ENCODE data around the gene SYNGR4.

Gene SYNGR4

DNA sequence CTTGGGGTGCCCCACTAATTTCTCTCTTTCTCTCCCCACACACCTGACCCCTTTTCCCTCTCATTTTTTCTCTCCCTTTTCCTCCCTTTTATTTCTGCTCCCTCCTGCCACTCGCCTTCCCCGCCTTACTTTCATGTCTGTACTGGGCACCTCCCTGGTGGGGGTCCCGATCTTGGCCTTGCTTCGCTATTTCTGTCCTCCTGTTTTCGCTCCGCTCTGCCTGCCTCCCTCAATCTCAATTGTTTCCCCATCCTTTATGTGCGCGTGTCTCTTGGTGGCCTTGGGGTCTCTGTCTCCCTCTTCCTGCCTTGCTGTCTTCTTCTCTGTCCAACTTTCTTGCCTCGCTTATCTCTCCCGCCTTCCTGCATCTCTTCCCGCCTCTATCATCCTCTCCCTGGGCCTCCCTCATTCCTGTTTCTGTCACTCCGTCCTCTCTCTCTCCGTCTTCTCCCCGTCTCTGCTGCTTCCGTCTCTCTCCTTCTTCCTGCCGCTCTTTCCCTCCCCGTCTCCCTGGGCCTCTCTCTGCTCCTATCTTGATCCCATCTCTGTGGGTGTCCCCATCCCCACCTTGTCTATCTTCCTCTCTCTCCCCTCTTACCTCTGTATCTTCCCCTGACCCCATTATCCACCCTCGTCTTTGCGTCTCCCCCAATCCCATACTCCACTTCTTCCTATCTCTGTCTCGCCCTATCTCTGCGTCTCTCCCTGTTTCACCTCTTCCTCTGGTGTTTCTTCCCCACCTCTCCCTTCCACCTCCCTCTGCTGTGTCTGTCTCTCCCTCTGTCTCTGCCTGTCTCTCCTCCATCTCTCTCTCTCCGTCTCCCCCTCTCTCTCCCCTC is 33.3 kb downstream of the SYNGR4 start:
- DNase-seq = no peak

DNA sequence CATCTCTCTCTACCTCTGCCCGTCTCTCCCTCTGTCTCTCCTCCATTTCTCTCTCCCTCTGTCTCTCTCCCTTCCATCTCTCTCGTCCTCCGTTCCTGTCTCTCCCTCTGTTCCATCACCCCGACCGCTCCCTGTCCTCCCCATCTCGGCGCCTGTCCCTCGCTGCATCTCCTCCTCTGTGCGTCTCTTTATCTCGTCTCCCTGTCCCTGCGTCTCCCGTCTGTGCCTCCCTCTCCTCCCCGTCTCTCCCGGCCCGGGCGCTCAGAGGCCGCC is 33.9 kb downstream of the SYNGR4 start:
- DNase-seq = no peak

DNA sequence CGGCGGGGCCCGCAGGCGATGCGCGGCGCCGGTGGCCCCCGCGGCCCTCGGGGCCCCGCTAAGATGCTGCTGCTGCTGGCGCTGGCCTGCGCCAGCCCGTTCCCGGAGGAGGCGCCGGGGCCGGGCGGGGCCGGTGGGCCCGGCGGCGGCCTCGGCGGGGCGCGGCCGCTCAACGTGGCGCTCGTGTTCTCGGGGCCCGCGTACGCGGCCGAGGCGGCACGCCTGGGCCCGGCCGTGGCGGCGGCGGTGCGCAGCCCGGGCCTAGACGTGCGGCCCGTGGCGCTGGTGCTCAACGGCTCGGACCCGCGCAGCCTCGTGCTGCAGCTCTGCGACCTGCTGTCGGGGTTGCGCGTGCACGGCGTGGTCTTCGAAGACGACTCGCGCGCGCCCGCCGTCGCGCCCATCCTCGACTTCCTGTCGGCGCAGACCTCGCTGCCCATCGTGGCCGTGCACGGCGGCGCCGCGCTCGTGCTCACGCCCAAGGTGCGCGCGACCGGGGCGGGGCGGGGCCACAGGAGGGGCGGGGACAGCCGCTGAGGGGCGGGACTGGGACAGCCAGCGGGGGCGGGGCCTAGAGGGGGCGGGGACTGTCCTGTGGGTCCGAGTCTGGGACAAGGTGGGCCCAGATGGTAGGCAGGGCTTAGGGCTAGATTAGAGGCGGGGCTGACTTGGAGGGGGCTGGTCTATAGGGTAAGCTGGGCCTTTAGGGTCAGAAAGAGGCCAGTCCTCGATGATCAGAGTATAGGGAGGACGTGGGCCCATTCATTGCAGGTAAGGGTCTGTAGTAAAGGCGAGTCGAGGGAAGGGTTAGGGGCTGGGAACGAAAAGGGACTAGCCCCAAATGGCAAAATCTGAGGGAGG is 34.4 kb downstream of the SYNGR4 start:
- peak; percentile 82 for DNase-seq

DNA sequence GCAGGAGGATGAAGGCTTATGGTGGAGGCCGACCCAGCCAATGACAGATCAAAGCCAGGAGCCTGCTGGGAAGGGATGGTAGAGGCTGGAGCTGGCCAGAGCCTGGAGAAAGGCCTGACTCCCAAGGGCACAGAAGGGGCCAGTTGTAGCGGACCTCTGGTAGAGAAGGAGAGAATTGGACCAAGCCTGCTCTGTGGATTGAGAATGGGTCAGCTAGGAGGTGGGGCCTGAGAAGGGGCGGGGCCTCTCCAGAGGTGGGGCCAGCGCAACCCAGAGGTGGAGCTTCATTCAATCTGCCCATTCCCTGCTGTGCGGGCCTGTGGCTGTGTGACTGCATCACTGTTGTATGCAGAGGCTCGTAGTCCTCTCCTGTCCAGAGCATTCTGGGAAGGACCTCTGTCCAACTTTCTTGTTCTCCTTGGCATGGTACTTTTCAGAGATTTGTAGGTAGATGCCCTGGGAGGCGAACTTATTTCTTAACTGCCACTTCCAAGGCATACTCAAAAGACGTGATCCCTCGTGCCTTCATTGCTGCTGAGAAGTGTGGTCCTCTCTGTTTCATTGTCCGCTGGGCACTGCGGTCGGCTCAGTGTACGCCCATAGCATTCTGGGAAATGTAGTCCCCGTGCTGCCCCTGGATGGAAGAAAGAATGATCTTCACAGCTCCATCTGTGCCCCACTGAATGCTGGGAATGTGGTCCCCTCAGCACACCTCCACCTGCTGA is 36.0 kb downstream of the SYNGR4 start:
- DNase-seq = no peak

- no peak for DNase-seq
These were observed 37.1 kb downstream of the SYNGR4 start for GRCh38 chr19:48401287-48401686.

DNA sequence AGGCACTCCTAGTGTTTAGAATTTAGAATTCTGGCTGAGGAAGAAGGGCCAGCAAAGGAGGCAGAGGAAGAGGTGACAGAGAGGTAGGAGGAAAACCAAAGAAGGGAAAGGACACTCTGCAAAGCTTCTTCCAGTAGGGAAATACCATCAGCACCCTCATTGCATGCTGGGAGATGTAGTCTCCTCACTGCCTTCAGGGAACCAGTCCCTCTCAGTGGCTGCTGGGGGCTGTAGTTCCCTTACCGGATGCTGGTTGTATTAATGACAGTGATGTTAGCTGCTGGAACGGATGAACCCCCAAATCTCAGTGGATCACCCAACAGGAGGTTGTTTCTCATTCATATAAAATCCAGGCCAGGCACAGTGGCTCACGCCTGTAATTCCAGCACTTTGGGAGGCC is 39.4 kb downstream of the SYNGR4 start:
- peak; percentile 31 for DNase-seq

DNA sequence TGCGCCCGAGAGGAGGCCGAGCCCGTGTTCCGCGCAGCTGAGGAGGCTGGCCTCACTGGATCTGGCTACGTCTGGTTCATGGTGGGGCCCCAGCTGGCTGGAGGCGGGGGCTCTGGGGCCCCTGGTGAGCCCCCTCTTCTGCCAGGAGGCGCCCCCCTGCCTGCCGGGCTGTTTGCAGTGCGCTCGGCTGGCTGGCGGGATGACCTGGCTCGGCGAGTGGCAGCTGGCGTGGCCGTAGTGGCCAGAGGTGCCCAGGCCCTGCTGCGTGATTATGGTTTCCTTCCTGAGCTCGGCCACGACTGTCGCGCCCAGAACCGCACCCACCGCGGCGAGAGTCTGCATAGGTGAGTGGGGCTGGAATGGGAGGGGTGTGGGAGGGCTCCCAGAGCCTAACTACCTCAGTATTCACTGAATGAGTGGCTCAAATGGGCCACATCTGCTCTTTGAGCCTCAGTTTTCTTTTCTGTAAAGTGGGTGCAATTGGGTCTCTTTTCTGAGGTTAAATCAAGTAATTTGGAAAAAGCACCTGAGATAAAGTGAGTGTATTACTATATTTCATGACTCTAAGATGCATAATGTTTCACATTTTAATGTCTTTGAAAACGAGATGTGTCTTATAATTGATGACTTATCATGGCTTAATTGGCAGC is 41.0 kb downstream of the SYNGR4 start:
- no peak for DNase-seq

DNA sequence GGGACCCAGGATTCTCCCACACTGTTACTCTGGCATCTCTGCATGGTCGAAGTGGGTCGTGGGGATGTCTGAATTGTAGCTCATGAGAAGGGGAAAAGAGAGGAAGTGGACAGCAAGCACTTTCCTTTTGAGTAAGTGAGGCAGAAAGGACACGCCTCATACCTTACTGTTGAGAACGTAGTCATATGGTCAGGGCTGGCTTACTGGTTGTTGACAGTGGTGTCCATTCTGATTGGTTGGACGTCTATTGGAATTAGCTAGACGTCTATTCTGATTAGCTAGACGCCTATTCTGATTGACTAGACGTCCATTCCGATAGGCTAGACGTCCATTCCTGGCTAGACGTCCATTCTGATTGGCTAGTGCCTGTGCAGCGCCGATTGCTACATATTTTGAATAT is 41.7 kb downstream of the SYNGR4 start:
- DNase-seq = no peak

GRCh38 chr19:48413879-48414587 is 49.9 kb downstream of the SYNGR4 start:
- no peak for DNase-seq

DNA sequence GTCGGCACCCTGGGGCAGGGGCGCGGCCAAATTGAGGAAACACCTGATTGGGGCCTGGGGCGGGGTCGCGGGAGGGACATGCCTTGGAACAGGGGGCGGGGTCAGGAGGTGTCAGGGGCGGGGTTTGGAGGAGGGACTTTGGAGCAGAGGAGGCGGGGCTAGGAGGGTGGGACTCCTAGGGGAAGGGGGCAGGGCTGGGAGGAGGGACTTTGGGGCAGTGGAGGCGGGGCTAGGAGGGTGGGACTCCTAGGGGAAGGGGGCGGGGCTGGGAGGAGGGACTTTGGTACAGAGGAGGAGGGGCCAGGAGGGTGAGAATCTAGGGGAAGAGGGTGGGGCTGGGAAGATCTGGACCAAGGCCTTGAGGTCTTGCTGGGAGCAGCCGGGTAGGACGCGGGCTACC is 51.2 kb downstream of the SYNGR4 start:
- peak; percentile 61 for DNase-seq

DNA sequence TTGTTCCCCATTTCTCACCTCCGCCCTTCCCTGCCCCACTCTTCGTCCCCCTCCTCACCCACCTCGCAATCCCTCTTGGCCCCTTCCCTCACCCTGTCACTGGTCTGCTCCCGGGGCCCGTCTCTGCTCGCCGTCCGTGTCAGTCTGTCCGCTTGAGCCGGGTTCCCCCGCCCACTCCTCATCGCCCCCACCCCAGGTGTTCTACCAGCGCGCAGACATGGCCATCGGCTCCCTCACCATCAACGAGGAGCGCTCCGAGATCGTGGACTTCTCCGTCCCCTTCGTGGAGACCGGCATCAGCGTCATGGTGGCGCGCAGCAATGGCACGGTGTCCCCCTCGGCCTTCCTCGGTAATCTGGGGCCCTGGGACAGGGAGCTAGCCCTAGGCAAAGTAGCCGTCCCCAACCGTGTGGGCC is 51.6 kb downstream of the SYNGR4 start:
- DNase-seq = no peak

- DNase-seq = no peak
These were observed 53.3 kb downstream of the SYNGR4 start for GRCh38 chr19:48417421-48417820.

DNA sequence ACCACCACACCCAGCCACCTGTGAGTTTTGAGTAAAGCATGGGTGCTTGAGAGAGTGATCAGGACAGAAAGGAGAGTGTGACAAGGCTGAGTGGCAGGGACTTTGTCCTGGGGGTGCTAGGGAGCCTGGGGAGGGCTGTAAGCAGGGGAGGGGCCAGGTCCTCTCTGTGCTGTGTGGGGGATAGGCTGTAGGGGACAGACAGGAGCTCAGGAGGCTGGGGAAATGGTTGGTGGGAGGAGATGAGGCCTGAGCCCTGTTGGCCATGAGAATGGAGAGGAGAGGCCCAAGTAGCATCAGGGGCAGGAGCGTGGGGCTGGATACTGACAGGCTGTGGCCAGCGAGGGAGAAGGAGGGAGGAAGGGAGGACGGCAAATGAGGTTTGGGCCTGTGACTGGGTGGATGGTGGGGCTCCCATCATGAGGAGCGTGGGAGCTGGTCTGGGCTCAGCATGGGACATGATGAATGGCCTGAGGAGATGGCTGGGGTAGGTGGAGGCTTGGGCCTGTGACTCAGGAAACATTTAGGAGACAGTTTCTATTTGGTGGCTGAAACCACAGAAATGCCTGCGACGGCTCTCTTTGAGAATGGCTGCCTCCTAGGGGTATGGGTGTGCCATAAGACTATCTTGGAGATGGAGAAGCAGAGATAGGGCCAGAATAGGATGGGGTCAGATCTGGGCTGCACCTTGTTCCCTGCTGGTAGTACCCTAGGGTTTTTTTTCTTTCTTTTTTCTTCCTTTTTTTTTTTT is 54.3 kb downstream of the SYNGR4 start:
- no peak for DNase-seq

GRCh38 chr19:48419158-48419920 is 55.2 kb downstream of the SYNGR4 start:
- peak; percentile 72 for DNase-seq

DNA sequence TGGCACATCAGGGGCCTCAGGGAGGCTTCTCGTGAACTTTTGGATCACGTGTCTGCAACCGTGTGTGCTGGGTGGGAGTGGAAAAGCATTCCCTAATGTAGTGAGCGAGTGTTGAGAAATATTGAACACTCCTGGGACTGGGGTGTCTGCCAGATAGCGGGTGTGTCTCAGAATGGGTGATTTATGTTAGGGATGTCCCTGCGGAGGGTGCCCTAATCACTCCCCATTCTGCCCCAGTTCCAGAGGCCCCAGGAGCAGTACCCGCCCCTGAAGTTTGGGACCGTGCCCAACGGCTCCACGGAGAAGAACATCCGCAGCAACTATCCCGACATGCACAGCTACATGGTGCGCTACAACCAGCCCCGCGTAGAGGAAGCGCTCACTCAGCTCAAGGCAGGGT is 57.4 kb downstream of the SYNGR4 start:
- DNase-seq = no peak

- no peak for DNase-seq
These were observed 60.6 kb downstream of the SYNGR4 start for GRCh38 chr19:48424694-48425219.

Measured in central memory CD4-positive, alpha-beta T cell (primary cell).